ENCODE results near the gene TADA1. TPM values are rescaled to one million over a fixed set of nuclear protein-coding genes. Genes with fewer than 3 reads are reported as not detected.

The TADA1 gene
- total and polyA plus RNA-seq, 11 donors = 5.6 to 10.8 (median 9.3) TPM

DNA sequence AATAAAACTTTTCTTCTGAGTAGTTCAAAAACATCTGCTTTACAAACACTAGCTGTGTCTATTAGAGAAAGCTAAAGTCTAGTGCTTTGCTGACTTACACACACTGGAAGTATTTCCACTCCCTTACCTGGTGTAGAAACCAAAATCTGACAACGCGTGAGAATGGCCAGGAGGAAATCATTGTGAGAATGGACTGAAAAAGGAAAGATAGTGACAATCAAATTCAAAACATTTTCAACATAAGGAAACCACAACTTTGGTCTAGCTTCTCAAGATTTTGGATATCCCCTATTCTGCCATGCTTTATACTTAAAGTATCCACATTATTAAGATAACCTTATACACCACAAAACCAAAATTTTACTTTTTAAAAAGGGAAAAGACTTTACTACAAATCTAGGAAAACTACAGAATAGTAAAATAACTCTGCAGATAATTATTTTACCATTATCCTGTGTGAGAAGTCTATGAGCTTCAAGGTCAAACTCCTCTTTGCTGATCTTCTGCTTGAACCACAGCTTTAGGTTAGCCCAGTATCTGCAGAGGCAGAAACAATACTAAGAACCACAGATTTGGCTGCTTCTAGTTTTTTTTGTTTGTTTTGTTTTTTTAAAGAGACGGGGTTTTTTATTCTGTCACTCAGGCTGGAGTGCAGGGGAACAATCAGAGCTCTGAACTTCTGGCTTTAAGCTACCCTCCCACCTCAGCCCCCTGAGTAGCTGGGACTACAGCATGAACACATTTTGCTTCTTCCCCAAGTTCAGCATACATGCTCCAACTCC is 6.6 kb downstream of the TADA1 start:
- peaks cover 0 to 27% (median 7%) of the 10 kb centered on the region in 12 donors for H3K4me1 ChIP-seq
- intact Hi-C loops (cut with DNase I) = loop anchor here in 1 of 10 donors (10.0 kb wide), 1 partner anchor 355 kb away; the partner anchor contains the start of gene POU2F1
- DNase-seq (no peak), ATAC-seq (no peak)
- H3K27me3 ChIP-seq = no peaks in the 10 kb centered on the region
- H3K27ac ChIP-seq = no peak overlapping the region
- H3K9me3 ChIP-seq = no peaks in the 10 kb centered on the region
- H3K4me3 ChIP-seq = no peak overlapping the region
- TF ChIP-seq, protein P1, sequence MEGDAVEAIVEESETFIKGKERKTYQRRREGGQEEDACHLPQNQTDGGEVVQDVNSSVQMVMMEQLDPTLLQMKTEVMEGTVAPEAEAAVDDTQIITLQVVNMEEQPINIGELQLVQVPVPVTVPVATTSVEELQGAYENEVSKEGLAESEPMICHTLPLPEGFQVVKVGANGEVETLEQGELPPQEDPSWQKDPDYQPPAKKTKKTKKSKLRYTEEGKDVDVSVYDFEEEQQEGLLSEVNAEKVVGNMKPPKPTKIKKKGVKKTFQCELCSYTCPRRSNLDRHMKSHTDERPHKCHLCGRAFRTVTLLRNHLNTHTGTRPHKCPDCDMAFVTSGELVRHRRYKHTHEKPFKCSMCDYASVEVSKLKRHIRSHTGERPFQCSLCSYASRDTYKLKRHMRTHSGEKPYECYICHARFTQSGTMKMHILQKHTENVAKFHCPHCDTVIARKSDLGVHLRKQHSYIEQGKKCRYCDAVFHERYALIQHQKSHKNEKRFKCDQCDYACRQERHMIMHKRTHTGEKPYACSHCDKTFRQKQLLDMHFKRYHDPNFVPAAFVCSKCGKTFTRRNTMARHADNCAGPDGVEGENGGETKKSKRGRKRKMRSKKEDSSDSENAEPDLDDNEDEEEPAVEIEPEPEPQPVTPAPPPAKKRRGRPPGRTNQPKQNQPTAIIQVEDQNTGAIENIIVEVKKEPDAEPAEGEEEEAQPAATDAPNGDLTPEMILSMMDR (IDR thresholded peaks at IDR 0.05) = no peak
- no peak for TF ChIP-seq POLR2A (IDR thresholded peaks at IDR 0.05)
- peaks cover 0 to 40% (median 32%) of the 10 kb centered on the region in 9 donors for H3K36me3 ChIP-seq
- 64 to 84% (median 79%) methylated on average over 3 of the region's 3 CpGs for WGBS, 4 donors

DNA sequence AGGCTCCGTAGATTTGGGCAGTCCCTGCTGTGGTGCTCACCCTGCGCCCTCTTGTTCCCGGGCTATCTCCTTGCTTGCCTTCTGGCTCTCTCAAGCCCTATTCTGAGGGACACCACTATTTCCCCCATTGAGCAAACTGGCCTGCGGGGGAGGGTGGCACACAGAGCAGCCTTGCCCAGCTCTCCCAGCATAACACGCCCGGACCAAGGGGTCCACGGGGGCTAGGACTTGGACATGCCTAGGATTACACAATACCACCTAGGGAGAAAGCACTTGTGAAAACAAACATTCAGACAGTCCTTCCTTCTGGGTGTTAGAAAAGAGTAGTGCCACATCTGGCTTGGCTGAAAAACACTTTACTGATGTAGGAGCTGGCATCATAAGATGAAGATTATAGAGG is 7.4 kb downstream of the TADA1 start:
- Histone ChIP-seq H3K9me3 (no peaks in the 10 kb centered on the region), H3K4me3 (no peak overlapping the region), H3K27me3 (no peaks in the 10 kb centered on the region), H3K27ac (no peak overlapping the region), H3K36me3 (peaks cover 0 to 49% (median 40%) of the 10 kb centered on the region in 9 donors), H3K4me1 (peaks cover 0 to 21% (median 3%) of the 10 kb centered on the region in 12 donors)
- 79 to 94% (median 87%) methylated on average over 6 to 7 of the region's 7 CpGs for WGBS, 4 donors
- TF ChIP-seq POLR2A (IDR thresholded peaks at IDR 0.05) = no peak
- TF ChIP-seq, protein P1 (IDR thresholded peaks at IDR 0.05) = no peak
- DNase-seq = no peak
- intact Hi-C loops (cut with DNase I) = no loop called here
- ATAC-seq = peak in 1 of 4 donors; percentile 37

GRCh38 chr1:166865926-166866325 is 10.1 kb downstream of the TADA1 start:
- Histone ChIP-seq H3K36me3 (peaks cover 0 to 75% (median 67%) of the 10 kb centered on the region in 9 donors), H3K9me3 (no peaks in the 10 kb centered on the region), H3K4me3 (no peak overlapping the region), H3K27me3 (no peaks in the 10 kb centered on the region), H3K27ac (no peak overlapping the region), H3K4me1 (peaks cover 0 to 11% (median 0%) of the 10 kb centered on the region in 12 donors)
- ATAC-seq = peak in 1 of 4 donors; percentile 55
- intact Hi-C loops (cut with DNase I) = no loop called here
- DNase-seq = no peak
- no peak for TF ChIP-seq POLR2A (IDR thresholded peaks at IDR 0.05)
- TF ChIP-seq, protein P1 (IDR thresholded peaks at IDR 0.05) = no peak
- WGBS, 4 donors = 65 to 72% (median 68%) methylated on average over 5 of the region's 5 CpGs

- Histone ChIP-seq H3K9me3 (no peaks in the 10 kb centered on the region), H3K27me3 (no peaks in the 10 kb centered on the region), H3K4me3 (no peak overlapping the region), H3K4me1 (peaks cover 0 to 14% (median 0%) of the 10 kb centered on the region in 12 donors), H3K36me3 (peaks cover 0 to 99% (median 95%) of the 10 kb centered on the region in 9 donors), H3K27ac (no peak overlapping the region)
- intact Hi-C loops (cut with DNase I) = no loop called here
- no peak for TF ChIP-seq POLR2A (IDR thresholded peaks at IDR 0.05)
- TF ChIP-seq, protein P1 (IDR thresholded peaks at IDR 0.05) = no peak
- ATAC-seq (peak in 2 of 4 donors; percentile 22 to 34), DNase-seq (no peak)
- WGBS, 4 donors = 69 to 80% (median 75%) methylated on average over 5 of the region's 5 CpGs
Observed at GRCh38 chr1:166859597-166859996, 16.5 kb downstream of the TADA1 start.
